Germinal center (tissue), 1 donor: Measurements from ENCODE around the gene NEDD9.
A peak's percentile ranks its signal among the peaks of the same experiment; 100 is the strongest.

Experiments
- DNase-seq: peaks from one replicate; pipeline ENCODE4 v3.0.0; 2012; ENCODE audit warnings: mixed read lengths, low spot score

NEDD9 gene

GRCh38 chr6:11177271-11177670, 55.2 kb downstream of the NEDD9 start:
- no peak for DNase-seq

DNA sequence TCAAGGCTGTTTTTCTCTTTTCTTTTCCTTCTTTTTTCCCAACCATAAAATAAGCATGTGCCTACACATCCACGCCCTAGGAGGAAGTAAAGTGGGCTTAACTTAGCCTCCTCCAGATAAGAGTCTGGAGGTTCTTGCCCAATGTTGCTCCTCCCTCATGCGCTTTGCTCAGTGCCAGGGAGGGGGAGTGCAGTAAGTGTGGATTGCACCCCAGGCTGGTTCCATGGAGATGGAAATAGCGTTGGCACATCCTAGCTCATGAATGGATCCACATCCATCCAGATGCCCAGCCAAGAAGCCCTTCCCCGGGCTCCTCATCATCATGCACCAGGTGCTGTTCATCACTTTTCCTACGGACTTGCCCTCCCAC, 58.2 kb downstream of the NEDD9 start:
- DNase-seq = no peak

DNA sequence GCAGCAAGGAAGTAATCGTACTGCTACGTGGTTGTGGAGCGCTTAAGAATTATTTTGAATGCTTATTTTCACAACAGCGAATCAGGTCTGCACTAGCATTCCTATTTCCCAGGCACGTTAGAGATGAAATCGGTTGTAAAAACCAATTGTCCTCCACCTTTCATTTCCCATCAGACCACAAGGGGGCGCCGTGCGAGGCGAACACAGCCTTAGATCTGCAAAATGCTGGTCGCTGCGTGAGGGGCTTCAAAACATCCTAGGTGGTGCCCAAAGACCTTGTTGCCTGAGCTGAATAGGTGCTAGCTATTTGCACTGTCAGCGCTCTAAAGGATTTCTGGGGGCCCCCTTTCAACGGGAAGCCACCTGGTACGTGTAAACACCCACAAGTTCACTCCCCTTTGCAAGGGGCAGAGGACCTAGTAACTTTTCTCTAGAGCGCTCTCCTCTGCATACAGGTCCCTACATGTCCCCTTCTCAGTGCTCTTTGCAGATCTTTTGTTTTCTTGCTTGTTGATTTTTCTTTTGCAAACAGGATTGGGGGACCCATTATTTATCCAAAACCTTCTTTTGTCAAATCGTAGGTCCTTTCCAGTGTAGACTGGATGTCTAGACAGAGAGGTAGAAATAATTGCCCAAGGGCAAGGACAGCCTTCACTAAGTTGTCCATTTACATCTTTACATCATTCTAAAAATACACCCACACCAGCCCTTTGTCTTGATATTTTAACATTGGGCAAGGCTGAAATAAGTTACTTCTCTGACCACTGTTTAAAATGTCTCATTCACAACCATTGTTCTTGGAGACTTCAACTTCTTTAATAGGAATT, 59.8 kb downstream of the NEDD9 start:
- peak; percentile 51 for DNase-seq

DNA sequence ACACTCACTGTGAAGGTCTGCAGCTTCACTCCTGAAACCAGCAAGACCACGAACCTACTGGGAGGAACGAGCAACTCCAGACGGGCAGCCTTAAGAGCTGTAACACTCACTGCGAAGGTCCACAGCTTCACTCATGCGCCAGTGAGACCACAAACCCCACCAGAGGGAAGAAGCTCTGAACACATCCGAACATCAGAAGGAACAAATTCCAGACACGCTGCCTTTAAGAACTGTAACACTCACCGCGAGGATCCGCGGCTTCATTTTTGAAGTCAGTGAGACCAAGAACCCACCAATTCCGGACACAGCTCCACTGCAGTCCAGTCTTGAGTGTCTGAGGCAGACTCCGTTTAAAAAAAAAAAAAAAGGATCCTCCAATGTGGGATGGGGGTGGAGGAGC, 60.5 kb downstream of the NEDD9 start:
- no peak for DNase-seq

DNA sequence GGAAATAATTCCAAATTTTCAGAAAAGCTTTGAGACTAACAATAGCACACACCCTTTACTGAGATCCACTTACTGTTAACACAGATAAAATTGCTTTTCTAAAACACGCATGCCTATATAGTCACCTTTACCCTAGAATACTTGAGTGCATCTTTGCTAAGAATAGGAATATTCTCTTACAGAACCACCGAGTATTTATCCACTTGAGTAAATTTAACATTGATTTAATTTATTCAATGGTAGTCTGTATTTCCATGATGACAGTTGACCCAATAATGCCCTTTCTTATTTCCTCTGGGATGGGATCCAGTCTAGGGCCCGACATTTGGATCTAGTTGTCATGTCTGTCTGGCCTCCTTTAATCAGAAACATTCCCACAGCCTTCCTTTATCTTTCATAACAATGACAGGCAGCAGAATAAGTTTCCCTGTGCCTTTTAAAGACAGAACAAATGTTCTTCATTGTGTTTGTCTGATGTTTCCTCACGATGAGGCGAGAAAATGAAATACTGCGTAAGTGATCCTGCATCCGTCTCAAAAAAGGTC, 64.3 kb downstream of the NEDD9 start:
- no peak for DNase-seq

DNA sequence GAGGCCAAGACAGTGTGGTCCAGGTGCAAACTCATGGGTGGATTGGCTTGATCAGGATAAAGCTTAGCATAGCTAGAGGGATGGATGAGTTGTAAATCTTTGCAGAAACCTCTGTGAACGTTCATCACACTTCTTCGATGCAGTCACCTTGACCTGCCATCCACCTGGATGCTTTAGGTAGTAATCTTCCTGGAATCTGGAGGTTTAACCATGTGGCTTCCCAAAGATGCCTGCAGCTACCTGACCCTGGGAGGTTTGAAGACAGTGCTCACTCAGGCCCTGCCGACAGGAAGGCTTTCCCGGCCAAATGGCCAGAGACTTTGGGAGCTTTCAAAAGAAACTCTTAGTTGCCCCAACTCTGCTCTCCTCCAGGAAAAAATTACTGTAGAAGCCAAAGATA, 65.5 kb downstream of the NEDD9 start:
- DNase-seq = no peak

- no peak for DNase-seq
Measured at GRCh38 chr6:11164717-11165646, 67.5 kb downstream of the NEDD9 start.

DNA sequence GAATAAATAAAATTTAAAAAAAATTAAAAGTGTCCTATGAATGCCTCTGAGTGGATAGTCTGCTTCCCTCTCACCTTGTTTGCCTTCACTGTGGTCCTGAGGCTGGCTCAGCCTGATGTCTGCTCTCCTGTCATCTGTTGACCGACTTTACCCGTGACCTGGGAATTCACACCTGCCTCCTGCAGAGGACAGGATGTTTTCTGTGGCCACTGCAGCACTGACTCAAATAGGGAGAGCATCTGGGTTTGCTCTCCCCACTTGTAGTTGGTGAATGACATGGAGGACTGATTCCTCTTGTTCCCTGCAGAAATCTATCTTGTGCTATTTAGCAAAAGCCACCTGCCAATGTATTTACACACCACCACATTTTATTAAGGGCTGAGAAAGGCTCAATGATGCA, 68.5 kb downstream of the NEDD9 start:
- no peak for DNase-seq

GRCh38 chr6:11162262-11162661, 70.2 kb downstream of the NEDD9 start:
- DNase-seq = no peak

- DNase-seq = no peak
Measured at GRCh38 chr6:11161031-11161956, 71.2 kb downstream of the NEDD9 start.

GRCh38 chr6:11160199-11160598, 72.3 kb downstream of the NEDD9 start:
- DNase-seq = no peak

DNA sequence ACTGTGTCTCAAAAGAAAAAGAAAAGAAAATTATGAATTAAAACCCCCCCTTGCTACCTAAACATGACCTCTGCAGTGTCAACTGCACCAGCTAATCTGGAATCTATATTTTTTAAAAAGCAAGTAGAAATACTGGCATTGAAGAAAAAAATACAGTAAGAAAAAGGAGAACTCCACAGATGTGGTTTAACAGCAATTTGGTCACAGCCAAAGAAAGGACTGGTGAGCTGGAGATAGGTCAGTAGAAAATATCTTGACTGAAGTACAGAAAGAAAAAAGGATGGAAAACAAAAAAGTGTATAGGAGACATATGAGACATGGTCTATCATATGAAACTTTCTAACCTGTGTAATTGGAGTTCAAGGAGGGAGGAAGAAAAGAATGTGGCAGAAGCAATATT, 76.9 kb downstream of the NEDD9 start:
- DNase-seq = no peak

GRCh38 chr6:11153447-11153846, 79.0 kb downstream of the NEDD9 start:
- no peak for DNase-seq

- no peak for DNase-seq
Measured at GRCh38 chr6:11152581-11152980, 79.9 kb downstream of the NEDD9 start.

DNA sequence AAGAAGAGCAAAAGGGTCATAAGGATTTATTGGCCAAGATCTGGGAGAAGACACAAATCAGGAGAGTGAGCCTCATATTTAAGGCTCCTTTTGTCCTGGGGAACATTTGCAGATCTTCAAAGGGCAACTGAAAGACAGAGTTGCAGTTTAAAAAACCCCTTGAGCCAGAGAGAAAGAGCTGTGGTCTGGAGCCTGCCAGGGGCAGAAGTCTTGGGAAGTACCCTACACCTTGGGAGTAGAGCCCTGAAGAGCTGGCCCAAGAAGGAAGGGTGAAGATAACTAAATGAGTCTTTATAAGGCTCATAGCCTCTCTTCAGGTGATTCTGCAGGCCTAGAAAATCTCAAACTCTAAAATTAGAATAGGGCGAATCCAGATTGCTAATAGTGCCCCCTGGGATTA, 81.0 kb downstream of the NEDD9 start:
- no peak for DNase-seq

GRCh38 chr6:11149551-11149950, 82.9 kb downstream of the NEDD9 start:
- no peak for DNase-seq

DNA sequence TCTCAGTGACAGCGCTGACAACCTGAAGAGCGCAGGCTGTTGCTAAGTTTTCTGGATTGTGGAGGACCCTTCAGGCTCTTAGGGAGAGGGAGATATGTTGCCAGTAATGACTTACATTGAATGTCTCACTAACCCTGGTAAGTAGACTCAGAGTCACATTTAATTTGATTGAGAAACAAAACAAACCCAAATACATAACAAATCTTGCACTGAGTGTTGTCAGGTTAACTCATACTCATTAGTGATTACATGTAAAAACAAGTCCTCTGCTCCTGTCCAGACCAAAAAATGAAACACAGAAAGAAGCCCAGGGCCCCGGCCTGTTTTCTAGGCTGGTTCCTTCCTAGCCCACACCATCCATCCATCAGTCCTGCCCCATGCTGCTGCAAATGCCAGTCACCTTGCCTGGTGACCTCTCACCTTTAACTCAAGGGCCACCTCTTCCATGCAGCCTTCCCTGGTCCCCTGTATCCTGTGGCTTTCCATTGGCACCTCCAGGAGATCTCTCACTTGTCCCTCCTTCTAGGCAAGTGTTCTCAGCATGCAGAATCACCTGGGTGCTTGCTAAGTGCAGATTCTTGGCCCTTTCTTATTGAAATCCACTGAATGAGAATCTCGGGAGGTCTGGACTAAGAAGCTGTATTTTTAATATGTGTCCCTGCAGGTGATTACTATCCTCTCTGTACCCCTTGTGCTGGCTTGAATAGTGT, 86.2 kb downstream of the NEDD9 start:
- DNase-seq = no peak

- DNase-seq = peak; percentile 76
Measured at GRCh38 chr6:11144393-11144851, 88.0 kb downstream of the NEDD9 start.

DNA sequence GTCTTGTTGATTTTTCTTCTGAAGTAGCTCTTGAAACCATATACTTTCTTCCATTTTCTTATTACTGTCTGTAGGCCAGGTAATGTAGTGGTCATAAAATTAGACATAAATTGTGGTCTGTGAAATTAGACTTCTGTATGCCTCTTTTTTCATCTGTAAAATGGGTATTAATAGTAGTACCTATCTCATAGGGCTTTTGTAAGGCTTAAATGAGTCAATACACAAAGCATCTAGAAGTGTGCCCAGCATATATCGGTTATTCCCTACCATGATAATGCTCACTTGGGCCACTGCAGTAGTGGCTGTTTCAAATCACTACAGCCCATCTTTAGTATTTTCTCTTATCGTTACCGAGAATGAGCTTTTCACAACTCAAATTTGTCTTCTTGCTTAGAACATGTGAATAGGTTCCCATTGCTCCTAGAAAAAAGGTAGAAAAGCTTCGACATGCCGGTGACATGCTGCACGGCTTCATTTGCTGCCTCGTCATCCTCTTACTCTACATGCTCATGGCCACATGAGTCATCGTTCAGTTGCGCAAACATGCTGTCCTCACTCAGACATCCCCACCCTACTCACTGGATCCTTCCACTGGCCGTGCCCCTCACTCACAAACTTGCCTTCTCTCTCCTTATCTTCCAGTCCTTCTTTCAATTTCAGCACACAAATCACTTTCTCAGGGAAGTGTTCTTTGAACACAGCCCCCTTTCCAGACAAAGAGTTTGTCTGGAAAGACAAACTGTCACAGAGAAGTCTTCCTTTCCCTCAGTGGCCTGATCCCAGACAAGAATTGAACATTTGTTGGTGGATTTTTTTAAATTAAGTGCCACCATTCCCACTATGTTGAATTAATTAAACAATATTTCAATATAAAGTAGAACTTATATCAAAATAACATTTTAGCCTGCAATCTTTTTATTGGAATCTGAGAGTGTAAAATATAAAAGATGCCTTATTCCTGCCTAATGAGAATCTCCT, 88.8 kb downstream of the NEDD9 start:
- DNase-seq = no peak
